ENCODE results near the gene BCL7C.

BCL7C gene

DNA sequence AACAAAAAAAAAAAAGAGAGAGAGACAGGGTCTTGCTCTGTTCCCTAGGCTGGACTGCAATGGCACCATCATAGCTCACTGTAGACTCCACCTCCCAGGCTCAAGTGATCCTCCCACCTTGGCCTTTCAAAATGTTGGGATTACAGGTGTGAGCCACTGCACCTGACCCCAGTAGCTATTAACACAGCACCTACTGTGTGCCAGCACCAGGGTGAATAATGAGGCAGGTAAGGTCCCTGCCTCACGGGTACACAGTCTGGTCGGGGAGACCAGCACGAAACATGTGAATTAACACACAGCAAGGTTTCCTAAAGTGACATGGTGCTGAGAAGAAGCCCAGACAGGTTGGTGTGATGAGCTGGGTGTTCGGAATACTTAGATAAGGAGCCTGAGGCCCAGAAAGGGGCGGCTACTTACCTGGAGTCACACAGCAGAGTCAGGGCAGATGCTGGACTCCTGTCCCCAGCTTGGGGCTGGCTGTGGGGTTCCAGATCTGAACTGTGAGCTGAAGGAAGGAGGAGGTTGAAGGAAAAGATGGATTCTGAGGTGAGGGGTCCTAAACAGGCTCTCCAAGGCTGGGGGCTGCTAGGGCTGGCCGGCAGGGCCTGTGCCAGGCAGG is 19.0 kb upstream of the BCL7C start:
- DNase-seq (ENCODE audit: low read depth): no peak
- no peak for TF ChIP-seq CTCF (IDR thresholded peaks at IDR 0.05; ENCODE audit: insufficient read depth, low read depth, low read length, missing control alignments)
- no peak overlapping the region for H3K4me3 ChIP-seq (ENCODE audit: low read length)

- no peak for TF ChIP-seq CTCF (IDR thresholded peaks at IDR 0.05; ENCODE audit: insufficient read depth, low read depth, low read length, missing control alignments)
- H3K4me3 ChIP-seq (ENCODE audit: low read length): no peak overlapping the region
- peak; percentile 84 for DNase-seq (ENCODE audit: low read depth)
These were observed 16.7 kb upstream of the BCL7C start for GRCh38 chr16:30910427-30911029.

- no peak overlapping the region for H3K4me3 ChIP-seq (ENCODE audit: low read length)
- DNase-seq (ENCODE audit: low read depth): no peak
- TF ChIP-seq CTCF (IDR thresholded peaks at IDR 0.05; ENCODE audit: insufficient read depth, low read depth, low read length, missing control alignments): no peak
These were observed 13.2 kb upstream of the BCL7C start for GRCh38 chr16:30907064-30907463.

GRCh38 chr16:30904114-30904780 is 10.4 kb upstream of the BCL7C start:
- DNase-seq (ENCODE audit: low read depth): no peak
- TF ChIP-seq CTCF (IDR thresholded peaks at IDR 0.05; ENCODE audit: insufficient read depth, low read depth, low read length, missing control alignments): no peak
- H3K4me3 ChIP-seq (ENCODE audit: low read length): no peak overlapping the region

- no peak overlapping the region for H3K4me3 ChIP-seq (ENCODE audit: low read length)
- TF ChIP-seq CTCF (IDR thresholded peaks at IDR 0.05; ENCODE audit: insufficient read depth, low read depth, low read length, missing control alignments): no peak
- no peak for DNase-seq (ENCODE audit: low read depth)
These were observed 9.7 kb upstream of the BCL7C start for GRCh38 chr16:30903596-30903995.

DNA sequence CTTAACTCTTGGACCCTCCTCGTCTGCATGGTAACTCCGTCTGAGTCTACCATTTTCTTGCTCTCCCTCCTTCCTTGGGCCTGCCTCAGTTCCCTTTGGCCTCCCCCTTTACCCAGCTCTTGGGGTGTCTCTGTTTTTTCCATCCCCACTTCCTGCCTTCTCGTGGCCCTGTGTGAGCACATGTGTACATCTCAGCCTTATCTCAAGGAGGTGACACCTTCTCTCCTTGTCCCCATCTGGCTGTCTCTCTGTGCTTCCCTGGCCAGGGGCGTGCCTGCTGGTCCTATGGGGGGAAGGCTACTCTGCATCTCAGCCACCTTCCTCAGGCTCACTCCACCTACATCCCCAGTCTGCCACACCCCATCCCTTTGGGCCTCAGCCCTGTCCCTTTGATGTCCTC is 9.1 kb upstream of the BCL7C start:
- no peak overlapping the region for H3K4me3 ChIP-seq (ENCODE audit: low read length)
- TF ChIP-seq CTCF (IDR thresholded peaks at IDR 0.05; ENCODE audit: insufficient read depth, low read depth, low read length, missing control alignments): no peak
- DNase-seq (ENCODE audit: low read depth): no peak
